Ishikawa (cell line): ENCODE measurements around the gene MPV17L.

Experiments used
- CEBPB ChIP-seq: IDR thresholded peaks from 2 replicates; pipeline ENCODE4 v1.6.1; 2012
- CREB1 ChIP-seq: IDR thresholded peaks from 2 replicates; pipeline ENCODE4 v1.6.1; 2012; ENCODE audit warnings: low read depth
- EGR1 ChIP-seq: IDR thresholded peaks from 2 replicates; pipeline ENCODE4 v1.6.1; 2012
- EP300 ChIP-seq: IDR thresholded peaks from 2 replicates; pipeline ENCODE4 v1.6.1; 2012; ENCODE audit warnings: borderline replicate concordance
- FOXM1 ChIP-seq: IDR thresholded peaks from 2 replicates; pipeline ENCODE4 v1.6.1; 2012; ENCODE audit warnings: low read depth, borderline replicate concordance
- NFIC ChIP-seq: IDR thresholded peaks from 2 replicates; pipeline ENCODE4 v1.6.1; 2012
- RAD21 ChIP-seq: IDR thresholded peaks from 2 replicates; pipeline ENCODE4 v1.6.1; 2012; ENCODE audit warnings: low read depth
- TAF1 ChIP-seq: IDR thresholded peaks from 2 replicates; pipeline ENCODE4 v1.6.1; 2012; ENCODE audit warnings: low read depth, mild to moderate bottlenecking
- TCF12 ChIP-seq: IDR thresholded peaks from 2 replicates; pipeline ENCODE4 v1.6.1; 2012; ENCODE audit warnings: low read depth
- TEAD4 ChIP-seq: IDR thresholded peaks from 2 replicates; pipeline ENCODE4 v1.6.1; 2012
- YY1 ChIP-seq: IDR thresholded peaks from 2 replicates; pipeline ENCODE4 v1.6.1; 2012; ENCODE audit warnings: low read depth
- ZBTB7A ChIP-seq: IDR thresholded peaks from 2 replicates; pipeline ENCODE4 v1.6.1; 2012; ENCODE audit warnings: low read depth
- TF ChIP-seq, protein P1 (sequence below): IDR thresholded peaks from 2 replicates; pipeline ENCODE4 v1.6.1; 2012
- TF ChIP-seq, protein P2 (sequence below): IDR thresholded peaks from 2 replicates; pipeline ENCODE4 v1.6.1; 2012; ENCODE audit warnings: low read depth, mild to moderate bottlenecking
- TF ChIP-seq, protein P3 (sequence below): IDR thresholded peaks from 2 replicates; pipeline ENCODE4 v1.6.1; 2012

MPV17L gene

DNA sequence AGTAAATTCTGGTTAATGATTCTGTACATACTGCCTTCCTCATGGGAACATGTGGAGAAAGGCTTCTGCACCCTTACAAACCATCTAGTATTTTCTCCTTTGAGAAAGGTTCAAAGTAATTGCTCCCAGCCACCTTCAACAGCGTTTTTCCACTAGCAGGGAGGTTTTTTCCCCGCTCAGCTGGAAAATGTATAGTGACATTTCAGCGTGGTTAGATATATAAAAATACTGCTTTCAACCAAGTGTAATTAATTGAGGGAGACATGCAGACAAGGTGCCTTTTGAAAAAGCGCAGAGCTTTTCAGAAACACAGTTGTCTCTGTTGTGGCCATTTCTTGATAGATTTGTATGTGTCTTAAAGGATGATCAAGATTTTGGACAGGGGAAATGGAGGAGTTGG lies 44.0 kb downstream of the MPV17L start:
- no peak for TF ChIP-seq CREB1
- TF ChIP-seq EP300 = no peak
- TF ChIP-seq YY1 = no peak
- no peak for TF ChIP-seq TCF12
- no peak for TF ChIP-seq ZBTB7A
- TF ChIP-seq RAD21 = no peak
- TF ChIP-seq, protein P1, sequence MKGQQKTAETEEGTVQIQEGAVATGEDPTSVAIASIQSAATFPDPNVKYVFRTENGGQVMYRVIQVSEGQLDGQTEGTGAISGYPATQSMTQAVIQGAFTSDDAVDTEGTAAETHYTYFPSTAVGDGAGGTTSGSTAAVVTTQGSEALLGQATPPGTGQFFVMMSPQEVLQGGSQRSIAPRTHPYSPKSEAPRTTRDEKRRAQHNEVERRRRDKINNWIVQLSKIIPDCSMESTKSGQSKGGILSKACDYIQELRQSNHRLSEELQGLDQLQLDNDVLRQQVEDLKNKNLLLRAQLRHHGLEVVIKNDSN = no peak
- TF ChIP-seq, protein P2, sequence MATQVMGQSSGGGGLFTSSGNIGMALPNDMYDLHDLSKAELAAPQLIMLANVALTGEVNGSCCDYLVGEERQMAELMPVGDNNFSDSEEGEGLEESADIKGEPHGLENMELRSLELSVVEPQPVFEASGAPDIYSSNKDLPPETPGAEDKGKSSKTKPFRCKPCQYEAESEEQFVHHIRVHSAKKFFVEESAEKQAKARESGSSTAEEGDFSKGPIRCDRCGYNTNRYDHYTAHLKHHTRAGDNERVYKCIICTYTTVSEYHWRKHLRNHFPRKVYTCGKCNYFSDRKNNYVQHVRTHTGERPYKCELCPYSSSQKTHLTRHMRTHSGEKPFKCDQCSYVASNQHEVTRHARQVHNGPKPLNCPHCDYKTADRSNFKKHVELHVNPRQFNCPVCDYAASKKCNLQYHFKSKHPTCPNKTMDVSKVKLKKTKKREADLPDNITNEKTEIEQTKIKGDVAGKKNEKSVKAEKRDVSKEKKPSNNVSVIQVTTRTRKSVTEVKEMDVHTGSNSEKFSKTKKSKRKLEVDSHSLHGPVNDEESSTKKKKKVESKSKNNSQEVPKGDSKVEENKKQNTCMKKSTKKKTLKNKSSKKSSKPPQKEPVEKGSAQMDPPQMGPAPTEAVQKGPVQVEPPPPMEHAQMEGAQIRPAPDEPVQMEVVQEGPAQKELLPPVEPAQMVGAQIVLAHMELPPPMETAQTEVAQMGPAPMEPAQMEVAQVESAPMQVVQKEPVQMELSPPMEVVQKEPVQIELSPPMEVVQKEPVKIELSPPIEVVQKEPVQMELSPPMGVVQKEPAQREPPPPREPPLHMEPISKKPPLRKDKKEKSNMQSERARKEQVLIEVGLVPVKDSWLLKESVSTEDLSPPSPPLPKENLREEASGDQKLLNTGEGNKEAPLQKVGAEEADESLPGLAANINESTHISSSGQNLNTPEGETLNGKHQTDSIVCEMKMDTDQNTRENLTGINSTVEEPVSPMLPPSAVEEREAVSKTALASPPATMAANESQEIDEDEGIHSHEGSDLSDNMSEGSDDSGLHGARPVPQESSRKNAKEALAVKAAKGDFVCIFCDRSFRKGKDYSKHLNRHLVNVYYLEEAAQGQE = no peak
- TF ChIP-seq, protein P3, sequence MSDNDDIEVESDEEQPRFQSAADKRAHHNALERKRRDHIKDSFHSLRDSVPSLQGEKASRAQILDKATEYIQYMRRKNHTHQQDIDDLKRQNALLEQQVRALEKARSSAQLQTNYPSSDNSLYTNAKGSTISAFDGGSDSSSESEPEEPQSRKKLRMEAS = no peak
- no peak for TF ChIP-seq TAF1
- no peak for TF ChIP-seq FOXM1
- no peak for TF ChIP-seq TEAD4
- TF ChIP-seq CEBPB = no peak
- TF ChIP-seq NFIC = no peak
- no peak for TF ChIP-seq EGR1

DNA sequence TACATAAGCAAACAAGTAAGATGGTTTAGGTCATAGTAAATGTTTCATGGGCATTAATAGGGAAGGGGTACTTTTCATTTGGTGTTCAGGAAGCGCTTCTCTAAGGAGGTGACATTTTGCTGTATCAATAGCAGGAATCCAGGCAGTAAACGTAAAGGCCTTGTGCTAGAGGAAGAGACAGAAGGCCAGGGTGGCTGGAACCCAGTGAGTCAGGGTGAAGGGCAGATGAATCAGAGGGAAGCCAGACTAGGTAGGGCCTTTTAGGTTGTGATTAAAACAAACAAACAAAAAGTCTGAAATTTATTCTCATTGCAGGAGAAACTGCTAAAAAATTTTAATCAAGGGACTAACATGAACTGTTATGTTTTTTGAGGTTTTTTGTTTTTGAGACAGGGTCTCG lies 45.3 kb downstream of the MPV17L start:
- TF ChIP-seq TCF12 (no peak), TEAD4 (no peak), RAD21 (no peak), CREB1 (no peak)

DNA sequence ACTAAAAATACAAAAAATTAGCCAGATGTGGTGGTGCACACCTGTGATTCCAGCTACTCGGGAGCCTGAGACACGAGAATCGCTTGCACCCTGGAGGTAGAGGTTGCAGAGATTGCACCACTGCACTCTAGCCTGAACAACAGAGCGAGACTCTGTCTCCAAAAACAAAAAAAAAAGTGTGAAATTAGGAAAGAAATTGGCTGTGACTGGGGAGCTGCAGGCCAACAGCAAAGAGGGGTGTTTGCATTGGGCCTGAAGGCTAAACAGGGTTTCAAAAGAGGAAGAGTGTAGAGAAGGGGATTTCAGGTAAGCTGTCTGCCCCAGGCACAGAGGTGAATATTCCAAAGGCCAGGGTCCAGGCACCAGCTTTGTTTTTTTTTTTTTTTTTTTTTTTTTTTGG lies 48.2 kb downstream of the MPV17L start:
- TF ChIP-seq TAF1 (no peak), FOXM1 (no peak), CEBPB (no peak), ZBTB7A (no peak), TCF12 (no peak), EGR1 (no peak), NFIC (no peak), EP300 (no peak), YY1 (no peak), RAD21 (no peak), CREB1 (no peak), TEAD4 (no peak)
- TF ChIP-seq, protein P2 = no peak
- TF ChIP-seq, protein P1 = no peak
- TF ChIP-seq, protein P3 = no peak

DNA sequence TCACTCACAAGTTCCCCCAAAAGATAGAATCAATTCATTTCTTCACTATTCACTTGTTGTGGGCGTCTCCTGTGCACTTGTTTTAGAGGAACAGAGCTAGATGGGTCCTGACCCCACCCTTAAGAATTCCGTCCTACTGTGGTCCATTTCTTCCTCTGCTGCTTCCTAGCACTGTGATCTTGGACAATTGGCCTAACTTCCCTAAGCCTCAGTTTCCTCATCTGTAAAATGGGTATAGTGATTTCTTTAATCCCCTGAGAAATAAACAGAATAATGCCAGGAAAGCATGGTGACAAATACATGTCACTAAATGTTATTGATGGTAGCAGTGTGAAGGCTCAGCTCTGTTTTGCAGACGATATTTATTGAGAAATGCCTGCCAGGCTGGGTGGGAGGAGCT lies 48.7 kb downstream of the MPV17L start:
- TF ChIP-seq ZBTB7A (no peak), TEAD4 (no peak), TAF1 (no peak), YY1 (no peak), NFIC (no peak), TCF12 (no peak), EP300 (no peak), EGR1 (no peak), RAD21 (no peak), CREB1 (no peak), FOXM1 (no peak), CEBPB (no peak)
- TF ChIP-seq, protein P1 = no peak
- TF ChIP-seq, protein P3 = no peak
- TF ChIP-seq, protein P2 = no peak
